Neuronal stem cell (in vitro differentiated cells): ENCODE measurements around the gene MTHFD2L.

Source experiments
- DNase-seq: peaks from one replicate; pipeline ENCODE4 v3.0.0-alpha.2; 2013; ENCODE audit warnings: low spot score
- H2AFZ ChIP-seq: one replicate; pipeline ENCODE4 v1.6.1; 2013; ENCODE audit warnings: mild to moderate bottlenecking, low read length, inconsistent platforms
- H2AK5ac ChIP-seq: 2 replicates; pipeline ENCODE4 v1.6.1; 2013; ENCODE audit warnings: low read depth, mild to moderate bottlenecking, inconsistent platforms, low read length, moderate library complexity, mixed read lengths
- H2BK120ac ChIP-seq: 2 replicates; pipeline ENCODE4 v1.6.1; 2013; ENCODE audit warnings: low read depth, mild to moderate bottlenecking, inconsistent platforms, low read length, moderate library complexity, mixed read lengths
- H2BK12ac ChIP-seq: one replicate; pipeline ENCODE4 v1.6.1; 2013; ENCODE audit warnings: low read length, inconsistent platforms
- H2BK15ac ChIP-seq: 2 replicates; pipeline ENCODE4 v1.6.1; 2013; ENCODE audit warnings: mild to moderate bottlenecking, low read length, inconsistent platforms, mixed read lengths
- H2BK5ac ChIP-seq: one replicate; pipeline ENCODE4 v1.6.1; 2013; ENCODE audit warnings: inconsistent platforms, mild to moderate bottlenecking, low read length, moderate library complexity
- H3K14ac ChIP-seq: one replicate; pipeline ENCODE4 v1.6.1; 2013; ENCODE audit warnings: low read length, inconsistent platforms
- H3K18ac ChIP-seq: 2 replicates; pipeline ENCODE4 v1.6.1; 2013; ENCODE audit warnings: low read length, inconsistent platforms
- H3K23ac ChIP-seq: 2 replicates; pipeline ENCODE4 v1.6.1; 2013; ENCODE audit warnings: low read depth, mild to moderate bottlenecking, mixed read lengths, low read length, inconsistent platforms; ENCODE audit not compliant: poor library complexity
- H3K27ac ChIP-seq: replicated peaks from 3 replicates; pipeline ENCODE4 v1.5.1; 2013; ENCODE audit warnings: low read length, inconsistent platforms
- H3K27me3 ChIP-seq, 3 experiments: 2 replicates each; pipeline ENCODE4 v1.6.1; 2013; ENCODE audit warnings: low read length in 3 of 3, mild to moderate bottlenecking in 2 of 3, inconsistent platforms in 1 of 3, low read depth in 1 of 3, mixed read lengths in 1 of 3, moderate library complexity in 1 of 3; ENCODE audit not compliant: control insufficient read depth in 3 of 3, insufficient read depth in 3 of 3
- H3K36me3 ChIP-seq, 2 donors: replicated peaks in 1 of 2; 2 replicates each; pipeline ENCODE4 v1.6.1; 2013; ENCODE audit warnings: low read length in 2 of 2; ENCODE audit not compliant: control insufficient read depth in 2 of 2, insufficient read depth in 2 of 2
- H3K4ac ChIP-seq: 2 replicates; pipeline ENCODE4 v1.6.1; 2013; ENCODE audit warnings: inconsistent platforms, mild to moderate bottlenecking, low read length, moderate library complexity
- H3K4me1 ChIP-seq, 2 donors: 1 replicate in 1 of 2; 2 replicates in 1 of 2; pipeline ENCODE4 v1.6.1; 2013; ENCODE audit warnings: low read length in 2 of 2, low read depth in 1 of 2; ENCODE audit not compliant: control insufficient read depth in 2 of 2, insufficient read depth in 1 of 2
- H3K4me2 ChIP-seq: one replicate; pipeline ENCODE4 v1.6.1; 2013; ENCODE audit warnings: mild to moderate bottlenecking, low read length, inconsistent platforms; ENCODE audit not compliant: insufficient read depth, poor library complexity, severe bottlenecking
- H3K4me3 ChIP-seq, 2 donors: 2 replicates each; pipeline ENCODE4 v1.5.1; 2013; ENCODE audit warnings: low read length in 2 of 2, mild to moderate bottlenecking in 2 of 2, inconsistent platforms in 1 of 2, moderate library complexity in 1 of 2
- H3K79me1 ChIP-seq: one replicate; pipeline ENCODE4 v1.6.1; 2013; ENCODE audit warnings: low read depth, mild to moderate bottlenecking, inconsistent platforms, low read length, moderate library complexity
- H3K9ac ChIP-seq: one replicate; pipeline ENCODE4 v1.6.1; 2013; ENCODE audit warnings: mild to moderate bottlenecking, low read depth, low read length, inconsistent platforms; ENCODE audit not compliant: poor library complexity
- H3K9me3 ChIP-seq, 2 donors: replicated peaks in 1 of 2; 2 replicates each; pipeline versions ENCODE3 to v1.6.1; 2013; ENCODE audit warnings: low read length in 2 of 2, mild to moderate bottlenecking in 2 of 2, inconsistent platforms in 1 of 2, low read depth in 1 of 2, mixed read lengths in 1 of 2, moderate library complexity in 1 of 2; ENCODE audit not compliant: control insufficient read depth in 2 of 2, insufficient read depth in 1 of 2
- H4K8ac ChIP-seq: one replicate; pipeline ENCODE4 v1.6.1; 2013; ENCODE audit warnings: low read depth, mild to moderate bottlenecking, inconsistent platforms, low read length, moderate library complexity
- H4K91ac ChIP-seq: one replicate; pipeline ENCODE4 v1.6.1; 2013; ENCODE audit warnings: low read length, low read depth, mild to moderate bottlenecking, inconsistent platforms; ENCODE audit not compliant: poor library complexity
- WGBS, 2 donors: extraction: QIAGEN DNeasy Blood & Tissue Kit; methylation state at CpG; one replicate each; pipeline ENCODE4 v1.1.7; 2013; ENCODE audit warnings: missing lambda C conversion rate in 2 of 2, mixed read lengths in 1 of 2; ENCODE audit not compliant: insufficient read length in 2 of 2, insufficient replicate concordance in 1 of 2; ENCODE audit errors: extremely low coverage in 2 of 2; 5-methylcytosine and 5-hydroxymethylcytosine counted together

MTHFD2L gene

GRCh38 chr4:74284053-74284452 lies 126.1 kb downstream of the MTHFD2L start:
- no peak overlapping the region for H2AFZ ChIP-seq
- H3K9ac ChIP-seq, result no peak overlapping the region
- no peak overlapping the region for H3K18ac ChIP-seq
- no peak overlapping the region for H3K23ac ChIP-seq
- peaks cover 0 to 3% of the 10 kb centered on the region in 2 donors for H3K36me3 ChIP-seq
- H3K27ac ChIP-seq, result no peak overlapping the region
- no peaks in the 10 kb centered on the region for H3K4me1 ChIP-seq
- H3K27me3 ChIP-seq, result no peaks in the 10 kb centered on the region
- H3K4me2 ChIP-seq, result no peak overlapping the region
- DNase-seq, result no peak
- H2AK5ac ChIP-seq, result no peak overlapping the region
- H2BK12ac ChIP-seq, result no peak overlapping the region
- WGBS, 2 donors, result no CpG with 5 or more reads among the region's 3 CpGs
- H3K14ac ChIP-seq, result no peak overlapping the region
- H4K8ac ChIP-seq, result no peak overlapping the region
- no peak overlapping the region for H2BK15ac ChIP-seq
- no peak overlapping the region for H2BK5ac ChIP-seq
- no peak overlapping the region for H4K91ac ChIP-seq
- no peaks in the 10 kb centered on the region for H3K79me1 ChIP-seq
- no peaks in the 10 kb centered on the region for H3K9me3 ChIP-seq
- no peak overlapping the region for H3K4ac ChIP-seq
- no peak overlapping the region for H3K4me3 ChIP-seq
- H2BK120ac ChIP-seq, result no peak overlapping the region

- H3K9me3 ChIP-seq, result no peaks in the 10 kb centered on the region
- no peaks in the 10 kb centered on the region for H3K4me1 ChIP-seq
- no peak for DNase-seq
- no peak overlapping the region for H3K23ac ChIP-seq
- H2BK12ac ChIP-seq, result no peak overlapping the region
- H3K14ac ChIP-seq, result no peak overlapping the region
- no peaks in the 10 kb centered on the region for H3K27me3 ChIP-seq
- WGBS, 2 donors, result no CpG with 5 or more reads among the region's 1 CpG
- H4K8ac ChIP-seq, result no peak overlapping the region
- no peak overlapping the region for H3K18ac ChIP-seq
- H3K36me3 ChIP-seq, result peaks cover 0 to 3% of the 10 kb centered on the region in 2 donors
- no peak overlapping the region for H4K91ac ChIP-seq
- H2AK5ac ChIP-seq, result no peak overlapping the region
- no peak overlapping the region for H2BK120ac ChIP-seq
- H2BK5ac ChIP-seq, result no peak overlapping the region
- no peak overlapping the region for H3K9ac ChIP-seq
- no peak overlapping the region for H3K27ac ChIP-seq
- H3K4me3 ChIP-seq, result no peak overlapping the region
- no peak overlapping the region for H2BK15ac ChIP-seq
- no peak overlapping the region for H3K4ac ChIP-seq
- H3K4me2 ChIP-seq, result no peak overlapping the region
- H3K79me1 ChIP-seq, result no peaks in the 10 kb centered on the region
- no peak overlapping the region for H2AFZ ChIP-seq
These were observed 129.2 kb downstream of the MTHFD2L start for GRCh38 chr4:74287164-74287563.

GRCh38 chr4:74287791-74288190 lies 129.9 kb downstream of the MTHFD2L start:
- no peaks in the 10 kb centered on the region for H3K4me1 ChIP-seq
- no peak overlapping the region for H3K4ac ChIP-seq
- no peak overlapping the region for H3K4me3 ChIP-seq
- no peaks in the 10 kb centered on the region for H3K9me3 ChIP-seq
- no peak overlapping the region for H4K91ac ChIP-seq
- no peak overlapping the region for H3K14ac ChIP-seq
- H3K18ac ChIP-seq, result no peak overlapping the region
- no peak overlapping the region for H2AK5ac ChIP-seq
- H2BK15ac ChIP-seq, result no peak overlapping the region
- no peak overlapping the region for H2AFZ ChIP-seq
- H3K27ac ChIP-seq, result no peak overlapping the region
- H3K9ac ChIP-seq, result no peak overlapping the region
- peaks cover 0 to 3% of the 10 kb centered on the region in 2 donors for H3K36me3 ChIP-seq
- no peak for DNase-seq
- H4K8ac ChIP-seq, result no peak overlapping the region
- H2BK5ac ChIP-seq, result no peak overlapping the region
- no peak overlapping the region for H2BK120ac ChIP-seq
- H3K23ac ChIP-seq, result no peak overlapping the region
- no peak overlapping the region for H3K4me2 ChIP-seq
- H3K79me1 ChIP-seq, result no peaks in the 10 kb centered on the region
- no peaks in the 10 kb centered on the region for H3K27me3 ChIP-seq
- H2BK12ac ChIP-seq, result no peak overlapping the region

GRCh38 chr4:74291471-74291870 lies 133.6 kb downstream of the MTHFD2L start:
- WGBS, 2 donors, result no CpG with 5 or more reads among the region's 1 CpG

More at GRCh38 chr4:74291471-74291870, 133.6 kb downstream of the MTHFD2L start:
- Histone ChIP-seq H3K14ac (no peak overlapping the region), H3K23ac (no peak overlapping the region), H3K9me3 (no peaks in the 10 kb centered on the region), H2AFZ (no peak overlapping the region), H4K91ac (no peak overlapping the region), H2AK5ac (no peak overlapping the region), H3K4ac (no peak overlapping the region), H3K79me1 (no peaks in the 10 kb centered on the region), H2BK5ac (no peak overlapping the region), H3K18ac (no peak overlapping the region), H2BK15ac (no peak overlapping the region), H3K4me3 (no peak overlapping the region), H3K4me1 (peaks cover 0 to 3% of the 10 kb centered on the region in 2 donors), H2BK120ac (no peak overlapping the region), H2BK12ac (no peak overlapping the region), H3K9ac (no peak overlapping the region), H4K8ac (no peak overlapping the region), H3K36me3 (no peaks in the 10 kb centered on the region), H3K4me2 (no peak overlapping the region), H3K27ac (no peak overlapping the region), H3K27me3 (no peaks in the 10 kb centered on the region)
- no peak for DNase-seq
